IPS-NIHi11 (cell line): ENCODE data around the gene PTPN7.
"Not testable (repeated sequence)": the region's sequence is repeated elsewhere in the genome, so short reads cannot be mapped to it uniquely, and the experiment has no call there.

ENCODE experiments used
- DNase-seq: peaks from one replicate; pipeline ENCODE4 v3.0.0; 2012; ENCODE audit warnings: mixed read lengths, low spot score

The PTPN7 gene

GRCh38 chr1:202130816-202131522 is 29.4 kb downstream of the PTPN7 start:
- DNase-seq = no peak

- DNase-seq = no peak
Measured at GRCh38 chr1:202130297-202130721, 30.1 kb downstream of the PTPN7 start.

- DNase-seq = no peak
Measured at GRCh38 chr1:202129453-202130296, 30.7 kb downstream of the PTPN7 start.

- DNase-seq = no peak
Measured at GRCh38 chr1:202127836-202128622, 32.4 kb downstream of the PTPN7 start.

- DNase-seq = no peak
Measured at GRCh38 chr1:202127061-202127460, 33.3 kb downstream of the PTPN7 start.

GRCh38 chr1:202126426-202126825 is 34.0 kb downstream of the PTPN7 start:
- no peak for DNase-seq

GRCh38 chr1:202125611-202126010 is 34.8 kb downstream of the PTPN7 start:
- no peak for DNase-seq

- DNase-seq = no peak
Measured at GRCh38 chr1:202124142-202124541, 36.3 kb downstream of the PTPN7 start.

- DNase-seq = no peak
Measured at GRCh38 chr1:202123336-202123813, 37.0 kb downstream of the PTPN7 start.

- DNase-seq = peak; percentile 92
Measured at GRCh38 chr1:202122639-202123335, 37.6 kb downstream of the PTPN7 start, which contains the start of gene GPR37L1. GPR37L1 (plus strand) TSS chr1:202122917; CDS start chr1:202122964, 47 bp downstream.

- no peak for DNase-seq
Measured at GRCh38 chr1:202121006-202121405, 39.4 kb downstream of the PTPN7 start.

- no peak for DNase-seq
Measured at GRCh38 chr1:202117898-202118371, 42.5 kb downstream of the PTPN7 start.

GRCh38 chr1:202116287-202116686 is 44.1 kb downstream of the PTPN7 start:
- no peak for DNase-seq

GRCh38 chr1:202113690-202114300 is 46.6 kb downstream of the PTPN7 start:
- DNase-seq = no peak

- peak; percentile 33 for DNase-seq
Measured at GRCh38 chr1:202112859-202113689, 47.3 kb downstream of the PTPN7 start.

GRCh38 chr1:202111589-202111988 is 48.8 kb downstream of the PTPN7 start:
- not testable (repeated sequence) for DNase-seq

GRCh38 chr1:202110977-202111376 is 49.4 kb downstream of the PTPN7 start:
- no peak for DNase-seq

GRCh38 chr1:202107801-202108731 is 52.3 kb downstream of the PTPN7 start:
- no peak for DNase-seq

- peak; percentile 51 for DNase-seq
Measured at GRCh38 chr1:202107321-202107761, 53.1 kb downstream of the PTPN7 start.
